ENCODE results near the gene PLS3.

GRCh38 chrX:115588179-115588578, 27.2 kb downstream of the PLS3 start:
- no peak for TF ChIP-seq TAF1 (IDR thresholded peaks at IDR 0.05; ENCODE audit: low read depth)
- no peak for TF ChIP-seq EP300 (IDR thresholded peaks at IDR 0.05; ENCODE audit: borderline replicate concordance)
- no peak for TF ChIP-seq RAD21 (IDR thresholded peaks at IDR 0.05; ENCODE audit: low read depth)
- no peak for TF ChIP-seq ZBTB7A (IDR thresholded peaks at IDR 0.05; ENCODE audit: low read depth)
- TF ChIP-seq CEBPB (IDR thresholded peaks at IDR 0.05), result no peak
- TF ChIP-seq USF1 (IDR thresholded peaks at IDR 0.05), result no peak
- TF ChIP-seq NFIC (IDR thresholded peaks at IDR 0.05), result no peak
- no peak for TF ChIP-seq CREB1 (IDR thresholded peaks at IDR 0.05; ENCODE audit: low read depth)
- TF ChIP-seq MAX (IDR thresholded peaks at IDR 0.05), result no peak
- TF ChIP-seq REST (IDR thresholded peaks at IDR 0.05; ENCODE audit: low read depth), result no peak
- TF ChIP-seq TEAD4 (IDR thresholded peaks at IDR 0.05), result no peak
- TF ChIP-seq YY1 (IDR thresholded peaks at IDR 0.05; ENCODE audit: low read depth), result no peak
